Measurements from ENCODE around the gene CKAP4.
A peak's percentile ranks its signal among the peaks of the same experiment; 100 is the strongest.

DNA sequence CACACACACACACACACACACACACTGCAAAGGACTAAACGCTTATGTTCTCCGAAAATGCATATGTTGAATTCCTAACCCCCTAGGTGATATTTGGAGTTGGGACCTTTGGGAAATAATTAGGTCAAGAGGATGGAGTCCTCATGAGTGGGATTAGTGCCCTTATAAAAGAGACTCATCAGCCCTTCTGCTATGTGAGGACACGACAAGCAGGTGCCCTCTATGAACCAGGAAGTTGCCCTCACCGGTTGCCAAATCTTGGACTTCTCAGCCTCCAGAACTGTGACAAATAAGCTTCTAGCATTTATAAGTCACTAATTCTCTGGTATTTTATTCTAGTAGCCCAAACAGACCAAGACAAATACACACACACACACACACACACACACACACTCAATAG is 34.0 kb upstream of the CKAP4 start:
- no peak for TF ChIP-seq CTCF (IDR thresholded peaks at IDR 0.05)
- peak; percentile 13 for TF ChIP-seq POLR2A (IDR thresholded peaks at IDR 0.05)
